COLO829 (cell line): ENCODE measurements around the gene SYCE3.

Source experiments
- DNase-seq: peaks from one replicate; pipeline ENCODE4 v3.0.0; 2012; ENCODE audit warnings: low spot score

SYCE3 gene

GRCh38 chr22:50575426-50575941, 12.8 kb upstream of the SYCE3 start:
- no peak for DNase-seq

- DNase-seq, result no peak
Observed at GRCh38 chr22:50574383-50574755, 11.7 kb upstream of the SYCE3 start.

GRCh38 chr22:50573491-50574382, 11.0 kb upstream of the SYCE3 start:
- DNase-seq, result no peak

DNA sequence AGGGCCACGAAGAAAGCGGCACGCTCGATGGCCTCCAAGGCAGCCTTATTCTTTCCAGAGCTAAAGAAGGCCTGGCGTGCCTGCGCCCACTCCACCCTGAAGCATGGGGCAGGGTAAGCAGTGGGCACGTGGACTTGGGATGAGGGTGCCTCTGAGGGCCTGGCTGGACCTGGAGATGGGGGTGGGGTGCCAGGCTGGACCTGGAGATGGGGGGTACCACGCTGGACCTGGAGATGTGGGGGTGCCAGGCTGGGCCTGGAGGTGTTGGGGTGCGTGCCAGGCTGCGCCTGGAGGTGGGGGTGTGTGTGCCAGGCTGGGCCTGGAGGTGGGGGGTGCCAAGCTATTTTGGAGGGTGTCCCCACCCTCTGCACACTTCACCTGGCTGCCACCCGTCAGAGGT, 10.2 kb upstream of the SYCE3 start:
- DNase-seq, result no peak

GRCh38 chr22:50571264-50572175, 8.8 kb upstream of the SYCE3 start:
- no peak for DNase-seq

GRCh38 chr22:50570861-50571260, 8.1 kb upstream of the SYCE3 start:
- DNase-seq, result no peak

DNA sequence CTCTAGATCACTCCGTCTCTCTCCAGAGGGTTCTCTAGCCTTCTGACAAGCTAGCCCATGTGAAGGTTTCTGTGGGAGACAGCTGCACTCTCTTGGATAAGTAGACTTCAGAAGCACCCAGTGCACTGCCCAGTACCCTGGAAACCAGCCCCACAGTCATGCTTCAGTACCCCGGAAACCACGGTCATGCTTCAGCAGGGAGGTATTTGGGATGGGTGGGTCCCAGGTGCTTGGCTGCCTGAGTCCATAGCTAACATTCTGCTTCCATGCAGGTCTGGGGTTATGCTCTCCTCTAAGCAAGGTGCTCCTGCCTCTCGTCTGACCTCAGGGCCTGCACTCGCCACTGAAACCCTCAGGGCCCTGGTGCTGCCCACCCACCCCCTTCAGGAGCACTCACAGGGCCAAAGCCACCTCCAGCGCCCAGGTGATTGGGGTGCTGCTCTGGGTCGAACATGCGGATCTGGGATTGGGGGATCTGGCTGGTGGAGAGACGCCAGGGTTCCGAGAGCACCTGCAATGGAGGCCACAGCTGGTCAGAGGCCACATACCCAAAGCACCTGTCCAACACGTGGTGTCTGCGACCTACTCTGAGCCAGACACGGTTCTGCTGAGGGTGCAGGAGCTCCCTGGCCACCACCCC, 7.3 kb upstream of the SYCE3 start:
- no peak for DNase-seq

GRCh38 chr22:50569041-50569459, 6.3 kb upstream of the SYCE3 start:
- DNase-seq, result no peak

- no peak for DNase-seq
Observed at GRCh38 chr22:50568626-50569025, 5.9 kb upstream of the SYCE3 start.

DNA sequence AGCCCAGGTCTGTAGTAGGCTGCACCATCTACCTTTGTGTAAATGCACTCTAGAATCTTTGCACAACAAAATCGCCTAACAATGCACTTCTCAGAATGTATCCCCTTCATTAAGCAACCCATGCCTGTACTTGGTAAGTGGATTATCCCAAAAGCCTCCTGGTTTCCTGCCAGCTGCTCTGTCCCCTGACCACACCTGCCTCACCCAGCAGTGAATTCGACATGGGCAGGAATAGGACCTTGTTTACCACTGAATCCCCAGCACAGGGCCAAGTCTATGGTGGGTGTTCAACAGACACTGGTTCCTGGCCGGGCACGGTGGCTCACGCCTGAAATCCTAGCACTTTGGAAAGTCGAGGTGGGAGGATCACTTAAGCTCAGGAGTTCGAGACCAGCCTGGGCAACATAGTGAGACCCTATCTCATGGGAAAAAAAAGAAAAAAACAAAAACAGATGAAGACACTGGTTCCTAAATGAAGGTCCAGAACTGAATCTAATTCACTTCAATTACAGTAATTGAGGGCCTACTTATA, 5.1 kb upstream of the SYCE3 start:
- DNase-seq, result no peak

- no peak for DNase-seq
Observed at GRCh38 chr22:50564289-50564688, 1.6 kb upstream of the SYCE3 start.

GRCh38 chr22:50563413-50564160, 868 bp upstream of the SYCE3 start:
- no peak for DNase-seq

GRCh38 chr22:50561401-50562358, 1.0 kb downstream of the SYCE3 start:
- DNase-seq, result no peak

- DNase-seq, result no peak
Observed at GRCh38 chr22:50560034-50560433, 2.7 kb downstream of the SYCE3 start.

GRCh38 chr22:50556703-50557102, 6.0 kb downstream of the SYCE3 start:
- DNase-seq, result no peak

- DNase-seq, result no peak
Observed at GRCh38 chr22:50553310-50553709, 9.4 kb downstream of the SYCE3 start.

DNA sequence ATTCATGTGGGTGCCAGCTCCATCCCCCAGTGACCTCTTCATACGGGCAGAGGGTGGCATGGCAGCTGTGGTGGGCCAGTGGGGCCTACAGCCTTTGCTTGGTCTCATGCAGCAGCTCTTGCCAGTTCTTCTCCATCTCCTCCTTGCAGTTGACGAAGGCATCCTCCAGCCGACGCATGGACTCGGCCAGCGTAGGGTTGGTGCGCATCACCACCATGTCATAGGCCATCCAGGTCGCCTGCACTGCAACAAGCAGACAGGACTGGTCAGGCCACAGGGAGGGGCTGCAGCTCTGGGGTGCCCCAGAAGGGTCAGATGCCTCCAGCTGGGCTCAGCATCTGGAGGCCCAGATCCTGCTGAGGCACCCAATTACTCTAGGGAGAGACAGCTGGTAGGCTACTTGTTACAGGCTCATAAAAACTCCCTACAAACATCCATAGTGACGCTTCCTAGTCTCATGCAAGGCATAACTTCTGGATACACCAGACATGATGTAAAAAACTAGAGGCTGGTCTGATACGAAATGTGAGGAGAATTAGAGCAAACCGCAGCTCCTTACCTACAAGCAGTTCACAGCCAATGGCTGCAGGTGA, 11.5 kb downstream of the SYCE3 start:
- DNase-seq, result no peak

GRCh38 chr22:50550395-50550794, 12.3 kb downstream of the SYCE3 start:
- no peak for DNase-seq

GRCh38 chr22:50548921-50549790, 13.6 kb downstream of the SYCE3 start:
- no peak for DNase-seq
